K562 (cell line): ENCODE data around the gene ZNF195. TPM values are rescaled to one million over a fixed set of nuclear protein-coding genes. Genes with fewer than 3 reads are reported as not detected.
A peak's percentile ranks its signal among the peaks of the same experiment; 100 is the strongest.
"Not testable (repeated sequence)": the region's sequence is repeated elsewhere in the genome, so short reads cannot be mapped to it uniquely, and the experiment has no call there.

Experiments used
- ATAC-seq: fragments of 200-7000 bp; cut with Tn5 transposase; 3 replicates; pipeline ENCODE4 v1.9.1; 2020; ENCODE audit warnings: moderate library complexity
- BruUV-seq: library from RNA; stranded (reverse); fragments of 400-500 nt; replicated peaks from 2 replicates; lab custom pipeline; 2021; lab: Mats Ljungman, UMichigan
- CTCF ChIA-PET: fragments of 300-600 bp; formaldehyde crosslinking; extraction: SDS; loops from one replicate; lab custom pipeline; 2021; ENCODE audit warnings: low intra/inter-chr PET ratio; lab: Yijun Ruan, JAX
- POLR2A ChIA-PET: fragments of 300-600, 350-650 bp; sonication (Branson Sonifier 250); formaldehyde crosslinking; extraction: SDS; loops from one replicate; lab custom pipeline; 2021; ENCODE audit warnings: antibody characterized with exemption, inconsistent platforms; lab: Yijun Ruan, JAX
- DNase-seq, 4 experiments: peaks; one replicate each; pipeline versions ENCODE4 v3.0.0 to v3.0.0-alpha.2; 2011 to 2018; ENCODE audit warnings: low spot score in 3 of 4, mixed read lengths in 3 of 4; ENCODE audit errors: extremely low read depth in 1 of 4
- FAIRE-seq: peaks from 2 replicates; lab custom pipeline; 2011; peaks lifted over from hg19 to GRCh38; lab: Jason Lieb, UNC
- H2AFZ ChIP-seq: 2 replicates; pipeline ENCODE4 v1.6.0; 2011; ENCODE audit warnings: low read depth, low read length, control low read depth, inconsistent platforms
- H3K27ac ChIP-seq: fragments of 200-600 bp; 3 replicates; pipeline ENCODE4 v1.8.0; 2011; ENCODE audit warnings: low read depth, mild to moderate bottlenecking, control low read depth, inconsistent platforms, low read length, moderate library complexity, mixed read lengths; ENCODE audit errors: extremely low read depth
- H3K27me3 ChIP-seq, 2 experiments: fragments of 300-600 bp in 1 of 2; 2 replicates in 1 of 2; 3 replicates in 1 of 2; pipeline versions ENCODE4 v1.6.0 to v1.8.0; 2011; ENCODE audit warnings: inconsistent platforms in 2 of 2, low read length in 2 of 2, mild to moderate bottlenecking in 1 of 2, mixed read lengths in 1 of 2, moderate library complexity in 1 of 2; ENCODE audit not compliant: control insufficient read depth in 2 of 2, insufficient read depth in 2 of 2
- H3K36me3 ChIP-seq: fragments of 300-600 bp; 3 replicates; pipeline ENCODE4 v1.8.0; 2011; ENCODE audit warnings: mild to moderate bottlenecking, low read length, inconsistent platforms; ENCODE audit not compliant: control insufficient read depth, insufficient read depth
- H3K4me1 ChIP-seq, 2 experiments: fragments of 200-600 bp in 1 of 2; replicated peaks in 1 of 2; 2 replicates in 1 of 2; 3 replicates in 1 of 2; pipeline versions ENCODE4 v1.5.1 to v1.8.0; 2011; ENCODE audit warnings: inconsistent platforms in 2 of 2, low read length in 2 of 2, mild to moderate bottlenecking in 1 of 2, mixed read lengths in 1 of 2, moderate library complexity in 1 of 2; ENCODE audit not compliant: control insufficient read depth in 2 of 2, insufficient read depth in 2 of 2
- H3K4me2 ChIP-seq: 2 replicates; pipeline ENCODE4 v1.6.1; 2011; ENCODE audit warnings: low read length, control low read depth, inconsistent platforms, mixed read lengths; ENCODE audit not compliant: insufficient read depth
- H3K4me3 ChIP-seq: fragments of 200-600 bp; sonication (generic), shearing (Covaris generic); 2 replicates; pipeline ENCODE4 v1.5.1; 2016; ENCODE audit warnings: control low read depth, inconsistent platforms
- H3K79me2 ChIP-seq: fragments of 200-600 bp; 3 replicates; pipeline ENCODE4 v1.8.0; 2011; ENCODE audit warnings: low read length, inconsistent platforms; ENCODE audit not compliant: control insufficient read depth, insufficient read depth
- H3K9ac ChIP-seq, 2 experiments: 2 replicates each; pipeline versions ENCODE4 v1.6.0 to v1.6.1; 2011; ENCODE audit warnings: low read depth in 2 of 2, low read length in 2 of 2, control low read depth in 1 of 2, inconsistent platforms in 1 of 2, mild to moderate bottlenecking in 1 of 2, mixed read lengths in 1 of 2; ENCODE audit not compliant: insufficient read depth in 1 of 2
- H3K9me1 ChIP-seq: one replicate; pipeline ENCODE4 v1.6.0; 2011; ENCODE audit warnings: inconsistent platforms, mild to moderate bottlenecking, low read length, moderate library complexity; ENCODE audit not compliant: control insufficient read depth, insufficient read depth
- H3K9me3 ChIP-seq: replicated peaks from 2 replicates; pipeline ENCODE4 v1.5.1; 2011; ENCODE audit warnings: low read depth, low read length, inconsistent platforms; ENCODE audit not compliant: control insufficient read depth, insufficient read depth
- H4K20me1 ChIP-seq: replicated peaks from 2 replicates; pipeline ENCODE4 v1.6.1; 2011; ENCODE audit warnings: low read length, inconsistent platforms, mixed read lengths; ENCODE audit not compliant: control insufficient read depth, insufficient read depth
- CREB1 ChIP-seq, 2 experiments: sonication (generic) in 1 of 2; formaldehyde crosslinking in 1 of 2; IDR thresholded peaks; 2 replicates each; pipeline versions ENCODE4 v1.6.1 to v1.8.0; 2012 to 2022; ENCODE audit warnings: inconsistent platforms in 1 of 2, mild to moderate bottlenecking in 1 of 2, missing genetic modification reagents in 1 of 2, moderate library complexity in 1 of 2
- CTBP1 ChIP-seq: fragments of 450-650 bp; IDR thresholded peaks from 2 replicates; pipeline ENCODE4 v1.6.1; 2016; ENCODE audit warnings: borderline replicate concordance
- HMGN3 ChIP-seq: IDR thresholded peaks from 2 replicates; pipeline ENCODE4 v1.6.1; 2011; ENCODE audit warnings: borderline replicate concordance, low read depth, mild to moderate bottlenecking, mixed read lengths, low read length; ENCODE audit not compliant: insufficient read length; ENCODE audit errors: extremely low read depth
- MAZ ChIP-seq, 2 experiments: fragments of 450-650 bp in 1 of 2; sonication (generic) in 1 of 2; formaldehyde crosslinking; IDR thresholded peaks in 1 of 2; conservative IDR thresholded peaks in 1 of 2; 2 replicates each; pipeline versions ENCODE4 v1.4.0 to v1.5.0; 2020; ENCODE audit warnings: mild to moderate bottlenecking in 1 of 2, missing genetic modification reagents in 1 of 2
- NRF1 ChIP-seq, 2 experiments: fragments of 450-650 bp; IDR thresholded peaks in 1 of 2; conservative IDR thresholded peaks in 1 of 2; 2 replicates each; pipeline ENCODE4 v1.6.1; 2014; ENCODE audit warnings: mild to moderate bottlenecking in 2 of 2
- PHF8 ChIP-seq: fragments of 200-600 bp; sonication (generic); IDR thresholded peaks from 2 replicates; pipeline ENCODE4 v1.6.1; 2012; ENCODE audit warnings: mixed run types, mild to moderate bottlenecking, inconsistent platforms, low read length, moderate library complexity, borderline replicate concordance
- POLR2G ChIP-seq: fragments of 200-400 bp; formaldehyde crosslinking; IDR thresholded peaks from 2 replicates; pipeline ENCODE4 v1.6.1; 2017; ENCODE audit warnings: low read depth, mild to moderate bottlenecking, antibody characterized with exemption, low read length, moderate library complexity
- RBFOX2 ChIP-seq: fragments of 200-400 bp; formaldehyde crosslinking; IDR thresholded peaks from 2 replicates; pipeline ENCODE4 v1.6.1; 2017; ENCODE audit warnings: low read depth, mild to moderate bottlenecking, low read length, moderate library complexity
- ZBTB7A ChIP-seq: IDR thresholded peaks from 2 replicates; pipeline ENCODE4 v1.6.1; 2011; ENCODE audit warnings: low read depth, mild to moderate bottlenecking, low read length, moderate library complexity, borderline replicate concordance; ENCODE audit not compliant: control insufficient read depth
- ZFX ChIP-seq: sonication (generic); formaldehyde crosslinking; IDR thresholded peaks from 2 replicates; pipeline ENCODE4 v1.8.0; 2022; ENCODE audit warnings: mild to moderate bottlenecking, missing genetic modification reagents, moderate library complexity
- ZNF431 ChIP-seq: sonication (generic); formaldehyde crosslinking; IDR thresholded peaks from 2 replicates; pipeline ENCODE4 v1.8.0; 2022; ENCODE audit warnings: mild to moderate bottlenecking, missing genetic modification reagents
- WGBS: fragments of 100-300 bp; shearing (Covaris generic); methylation state at CpG from one replicate; pipeline ENCODE4 v1.1.6; 2016; ENCODE audit warnings: low coverage, mixed read lengths; ENCODE audit not compliant: insufficient coverage; ENCODE audit errors: missing lambda C conversion rate; 5-methylcytosine and 5-hydroxymethylcytosine counted together
- in situ Hi-C: fragments of 300-500 bp; cut with MboI; formaldehyde crosslinking; loops from 4 replicates; pipeline ENCODE4 v1.15.0; 2018; ENCODE audit warnings: inconsistent platforms, mixed read lengths
- intact Hi-C: fragments of 100-400 bp; cut with micrococcal nuclease; formaldehyde crosslinking; loops from 2 replicates; pipeline ENCODE4 v1.14.2; 2022
- polyA plus RNA-seq, 8 experiments: library from polyadenylated mRNA; depleted of rRNA in 4 of 8; stranded (reverse) in 5 of 8; unstranded in 3 of 8; fragments of >200 nt; fragmentation: Nextera tagmentation in 2 of 8; fragmentation: Illumina TruSeq in 1 of 8; extraction: Ambion mirVana in 2 of 8; extraction: Trizol in 1 of 8; gene quantifications; 2 replicates each; pipeline versions ENCODE4 v1.2.1 to v1.2.3, GENCODE V29; 2011 to 2014; ENCODE audit warnings: inconsistent platforms in 1 of 8, missing spikeins in 1 of 8
- total RNA-seq, 7 experiments: library from RNA; depleted of rRNA in 6 of 7; stranded (reverse); fragments of >200 nt in 6 of 7; fragmentation: Illumina TruSeq in 2 of 7; extraction: Trizol in 2 of 7; gene quantifications; 2 replicates each; pipeline versions ENCODE4 v1.2.1 to v1.2.3, GENCODE V29; 2011 to 2021; ENCODE audit warnings: low replicate concordance in 1 of 7
- TF ChIP-seq, protein P1 (sequence below), 2 experiments: IDR thresholded peaks; 2 replicates each; pipeline ENCODE4 v1.6.1; 2011; ENCODE audit warnings: borderline replicate concordance in 1 of 2, control low read depth in 1 of 2, low read depth in 1 of 2, low read length in 1 of 2, mild to moderate bottlenecking in 1 of 2, mixed read lengths in 1 of 2, moderate library complexity in 1 of 2; ENCODE audit not compliant: insufficient read depth in 1 of 2, insufficient read length in 1 of 2, poor library complexity in 1 of 2, severe bottlenecking in 1 of 2; ENCODE audit errors: extremely low read depth in 1 of 2

Gene ZNF195
- total and polyA plus RNA-seq, 9 of the 15 experiments (the other 6 are each of a cell fraction or from before 2014, with no cell fraction given), result 42.1 to 75.5 (median 60.4) TPM

DNA sequence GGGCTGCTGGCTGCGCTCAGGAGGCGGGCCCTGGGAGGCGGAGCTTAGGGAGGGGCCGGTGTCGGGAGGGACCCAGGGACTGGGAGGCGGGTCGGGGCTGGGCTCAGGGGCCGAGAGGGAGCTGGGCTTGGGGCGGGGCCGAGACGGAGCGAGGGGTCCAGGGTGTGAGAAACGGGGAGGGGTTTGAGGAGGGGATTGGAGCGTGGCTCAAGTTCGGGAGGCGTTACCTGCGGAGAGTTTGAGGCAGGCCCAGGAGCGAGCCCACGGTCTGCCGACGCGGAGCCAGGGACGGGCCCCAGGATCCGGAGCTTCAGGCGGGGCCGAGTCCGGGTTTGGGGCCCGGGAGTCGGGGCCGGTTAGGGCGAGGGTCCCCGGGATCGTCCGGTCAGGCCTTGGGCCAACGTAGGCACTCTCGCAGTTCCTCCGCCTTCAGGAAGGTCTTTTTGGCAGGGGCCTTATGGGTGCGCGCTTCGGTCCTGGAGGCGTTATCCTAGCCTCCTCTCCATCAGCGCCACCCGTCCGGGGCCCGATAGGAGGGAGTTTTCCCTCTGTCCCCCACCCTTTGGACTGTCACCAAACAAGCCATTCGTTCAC is 44.3 kb upstream of the ZNF195 start:
- H3K4me2 ChIP-seq, result peak overlapping the region; percentile 69
- H3K4me3 ChIP-seq, result peak overlapping the region; percentile 56
- H3K9me1 ChIP-seq; H3K36me3 ChIP-seq; ATAC-seq; H4K20me1 ChIP-seq; H3K27ac ChIP-seq; BruUV-seq; CTCF ChIA-PET; POLR2A ChIA-PET; FAIRE-seq; H3K9me3 ChIP-seq; in situ Hi-C loops; H3K79me2 ChIP-seq; intact Hi-C loops; H3K27me3 ChIP-seq; TF ChIP-seq CREB1 (IDR thresholded peaks at IDR 0.05): not testable (repeated sequence)
- peak; percentile 55; the same call in 1 of the 2 replicates for TF ChIP-seq ZFX (CRISPR knock-in tag)
- 0 out of 2 replicates have a peak, but pooled peaks have one; percentile 29 for TF ChIP-seq PHF8
- TF ChIP-seq, protein P1, sequence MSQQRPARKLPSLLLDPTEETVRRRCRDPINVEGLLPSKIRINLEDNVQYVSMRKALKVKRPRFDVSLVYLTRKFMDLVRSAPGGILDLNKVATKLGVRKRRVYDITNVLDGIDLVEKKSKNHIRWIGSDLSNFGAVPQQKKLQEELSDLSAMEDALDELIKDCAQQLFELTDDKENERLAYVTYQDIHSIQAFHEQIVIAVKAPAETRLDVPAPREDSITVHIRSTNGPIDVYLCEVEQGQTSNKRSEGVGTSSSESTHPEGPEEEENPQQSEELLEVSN (IDR thresholded peaks at IDR 0.05; ENCODE audit: borderline replicate concordance in 1 of 2, extremely low read depth in 1 of 2, insufficient read depth in 1 of 2, insufficient read length in 1 of 2, low read depth in 1 of 2, low read length in 1 of 2, poor library complexity in 1 of 2, severe bottlenecking in 1 of 2), result peak in 1 of 2 experiments; percentile 4
- TF ChIP-seq CREB1 (CRISPR knock-in tag; IDR thresholded peaks at IDR 0.05), result 0 out of 2 replicates have a peak, but pooled peaks have one; percentile 19
- 0 out of 2 replicates have a peak, but pooled peaks have one; percentile 12 for TF ChIP-seq ZNF431
- TF ChIP-seq CTBP1, result peak; percentile 35; the same call in 1 of the 2 replicates
- TF ChIP-seq POLR2G, result peak; percentile 72
- TF ChIP-seq RBFOX2, result 0 out of 2 replicates have a peak, but pooled peaks have one; percentile 5
- peak in 1 of 2 experiments; percentile 39; a peak in 1 of 4 replicates for TF ChIP-seq NRF1 (conservative IDR thresholded peaks at IDR 0.05 in 1 of 2, IDR thresholded peaks at IDR 0.05 in 1 of 2)
- peak; percentile 66 to 67; a peak in 1 of 4 replicates for TF ChIP-seq MAZ (CRISPR knock-in tag; conservative IDR thresholded peaks at IDR 0.05 in 1 of 2, IDR thresholded peaks at IDR 0.05 in 1 of 2)
- 0 out of 2 replicates have a peak, but pooled peaks have one; percentile 30 for TF ChIP-seq ZBTB7A
- peak; percentile 27 for TF ChIP-seq HMGN3
- peaks cover 0 to 16% of the 10 kb centered on the region in 2 experiments; a peak in 3 of 5 replicates for H3K4me1 ChIP-seq
- DNase-seq, result peak; percentile 22 to 39 (median 29)
- under 1% methylated on average over 33 of the region's 46 CpGs for WGBS
- H3K9ac ChIP-seq, result peak overlapping the region in 1 of 2 experiments; percentile 88; a peak in 3 of 4 replicates
- peak overlapping the region; percentile 49 for H2AFZ ChIP-seq
